BE2C (cell line): ENCODE data around the gene IMPACT.

Source experiments
- DNase-seq: peaks from one replicate; pipeline ENCODE4 v3.0.0-alpha.2; 2020
- H3K27me3 ChIP-seq: fragments of 250-450 bp; sonication (Bioruptor Pico); 2 replicates; pipeline ENCODE4 v1.5.1; 2020; ENCODE audit warnings: mild to moderate bottlenecking
- H3K36me3 ChIP-seq: fragments of 250-450 bp; sonication (Bioruptor Pico); 2 replicates; pipeline ENCODE4 v1.5.1; 2020; ENCODE audit warnings: mild to moderate bottlenecking
- H3K4me1 ChIP-seq: fragments of 250-450 bp; sonication (Bioruptor Pico); 2 replicates; pipeline ENCODE4 v1.5.1; 2020
- H3K4me3 ChIP-seq: 2 replicates; pipeline ENCODE4 v1.5.1; 2011; ENCODE audit warnings: low read depth, low read length
- H3K9me3 ChIP-seq: fragments of 250-450 bp; sonication (Bioruptor Pico); 2 replicates; pipeline ENCODE4 v1.5.1; 2020
- TF ChIP-seq, protein P1 (sequence below): IDR thresholded peaks from 2 replicates; pipeline ENCODE4 v1.5.1; 2012; ENCODE audit warnings: mild to moderate bottlenecking, low read depth, low read length

IMPACT gene

DNA sequence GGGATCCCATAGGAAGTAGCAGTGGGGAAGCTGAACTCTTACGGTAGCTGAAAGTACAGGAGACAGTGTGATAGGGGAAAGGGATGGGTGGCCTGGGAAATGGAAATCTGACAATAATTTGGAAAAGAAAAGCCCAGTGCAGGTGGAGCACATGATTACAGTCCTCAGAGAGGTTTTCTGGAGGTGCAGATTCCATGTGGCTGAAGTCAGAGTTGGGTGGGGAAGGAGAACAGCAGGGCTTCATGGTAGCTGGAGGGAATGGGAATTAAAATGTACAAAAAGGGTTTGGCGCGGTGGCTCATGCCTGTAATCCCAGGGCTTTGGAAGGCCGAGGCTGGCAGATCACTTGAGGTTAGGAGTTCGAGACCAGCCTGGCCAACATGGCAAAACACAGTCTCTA lies 46.1 kb downstream of the IMPACT start:
- Histone ChIP-seq H3K4me3 (no peak overlapping the region), H3K27me3 (no peaks in the 10 kb centered on the region), H3K36me3 (no peaks in the 10 kb centered on the region), H3K4me1 (no peaks in the 10 kb centered on the region), H3K9me3 (no peaks in the 10 kb centered on the region)
- TF ChIP-seq, protein P1, sequence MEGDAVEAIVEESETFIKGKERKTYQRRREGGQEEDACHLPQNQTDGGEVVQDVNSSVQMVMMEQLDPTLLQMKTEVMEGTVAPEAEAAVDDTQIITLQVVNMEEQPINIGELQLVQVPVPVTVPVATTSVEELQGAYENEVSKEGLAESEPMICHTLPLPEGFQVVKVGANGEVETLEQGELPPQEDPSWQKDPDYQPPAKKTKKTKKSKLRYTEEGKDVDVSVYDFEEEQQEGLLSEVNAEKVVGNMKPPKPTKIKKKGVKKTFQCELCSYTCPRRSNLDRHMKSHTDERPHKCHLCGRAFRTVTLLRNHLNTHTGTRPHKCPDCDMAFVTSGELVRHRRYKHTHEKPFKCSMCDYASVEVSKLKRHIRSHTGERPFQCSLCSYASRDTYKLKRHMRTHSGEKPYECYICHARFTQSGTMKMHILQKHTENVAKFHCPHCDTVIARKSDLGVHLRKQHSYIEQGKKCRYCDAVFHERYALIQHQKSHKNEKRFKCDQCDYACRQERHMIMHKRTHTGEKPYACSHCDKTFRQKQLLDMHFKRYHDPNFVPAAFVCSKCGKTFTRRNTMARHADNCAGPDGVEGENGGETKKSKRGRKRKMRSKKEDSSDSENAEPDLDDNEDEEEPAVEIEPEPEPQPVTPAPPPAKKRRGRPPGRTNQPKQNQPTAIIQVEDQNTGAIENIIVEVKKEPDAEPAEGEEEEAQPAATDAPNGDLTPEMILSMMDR: no peak
- DNase-seq: no peak

DNA sequence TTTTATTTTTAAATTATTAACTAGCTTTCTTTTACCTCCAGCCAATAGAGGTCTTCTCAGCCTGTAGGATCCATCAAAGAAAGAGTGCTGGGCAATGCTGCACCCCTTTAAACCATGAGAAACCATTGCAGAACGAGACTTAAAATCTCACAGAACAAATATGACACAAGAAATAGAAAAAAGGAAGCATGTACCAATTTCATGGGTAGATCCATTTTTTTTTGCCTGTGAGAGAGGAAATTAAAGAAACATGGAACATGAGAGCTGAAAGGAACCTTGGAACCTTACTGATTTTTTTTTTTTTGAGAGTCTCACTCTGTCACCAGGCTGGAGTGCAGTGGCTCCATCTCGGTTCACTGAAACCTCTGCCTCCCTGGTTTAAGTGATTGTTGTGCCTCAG lies 47.9 kb downstream of the IMPACT start:
- Histone ChIP-seq H3K36me3 (no peaks in the 10 kb centered on the region), H3K4me1 (no peaks in the 10 kb centered on the region), H3K9me3 (no peaks in the 10 kb centered on the region), H3K4me3 (no peak overlapping the region), H3K27me3 (no peaks in the 10 kb centered on the region)
- TF ChIP-seq, protein P1: no peak
- no peak for DNase-seq

DNA sequence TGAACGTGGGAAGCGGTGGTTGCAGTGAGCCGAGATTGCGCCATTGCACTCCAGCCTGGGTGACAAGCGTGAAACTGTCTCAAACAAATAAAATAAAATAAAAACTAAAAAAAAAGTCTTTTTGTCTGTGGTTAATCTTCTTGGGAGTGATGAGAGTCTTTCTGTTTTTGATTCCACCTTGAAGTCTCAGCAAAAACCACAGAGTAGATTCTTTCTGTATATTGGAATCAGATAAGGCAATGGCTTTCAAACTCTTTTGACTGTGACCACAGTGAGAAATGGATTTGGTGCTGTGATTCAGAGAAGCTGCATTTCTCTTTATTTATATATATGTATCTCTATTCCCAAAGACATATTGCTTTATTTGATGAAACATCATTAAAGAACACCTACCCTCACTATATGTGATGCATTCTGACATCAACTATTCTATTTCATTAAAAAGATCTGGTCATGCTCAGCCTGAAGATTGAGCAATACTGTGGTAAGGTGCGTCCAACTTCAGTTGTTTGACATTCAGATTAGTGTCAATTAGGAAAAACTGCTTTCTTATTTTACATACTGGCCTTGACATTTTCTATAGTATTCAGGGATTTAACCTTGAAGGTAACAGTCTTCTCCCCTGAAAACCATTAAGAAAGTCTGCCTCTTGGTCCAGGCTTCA lies 49.6 kb downstream of the IMPACT start:
- H3K9me3 ChIP-seq: no peaks in the 10 kb centered on the region
- H3K4me3 ChIP-seq: no peak overlapping the region
- DNase-seq: no peak
- no peaks in the 10 kb centered on the region for H3K27me3 ChIP-seq
- TF ChIP-seq, protein P1: no peak
- no peaks in the 10 kb centered on the region for H3K36me3 ChIP-seq
- H3K4me1 ChIP-seq: no peaks in the 10 kb centered on the region

DNA sequence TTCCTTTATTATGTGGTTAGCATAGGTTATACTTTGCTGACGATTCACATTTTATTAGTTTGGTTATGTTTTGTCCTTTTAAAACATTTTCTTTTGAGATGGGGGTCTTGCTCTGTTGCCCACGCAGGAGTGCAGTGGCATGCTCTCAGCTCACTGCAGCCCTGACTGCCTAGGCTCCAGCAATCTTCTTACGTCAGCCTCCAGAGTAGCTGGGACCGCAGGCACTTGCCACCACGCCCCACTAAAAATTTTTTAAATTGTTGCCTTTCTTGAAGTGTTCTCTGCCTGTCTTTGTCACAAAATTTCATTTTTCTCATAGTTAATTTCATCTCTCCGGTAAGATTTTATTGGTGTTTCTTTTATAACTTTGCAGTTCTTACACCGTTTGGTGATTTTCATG lies 52.9 kb downstream of the IMPACT start:
- TF ChIP-seq, protein P1: no peak
- Histone ChIP-seq H3K4me3 (no peak overlapping the region), H3K27me3 (no peaks in the 10 kb centered on the region), H3K4me1 (no peaks in the 10 kb centered on the region), H3K9me3 (no peaks in the 10 kb centered on the region), H3K36me3 (no peaks in the 10 kb centered on the region)
- no peak for DNase-seq

DNA sequence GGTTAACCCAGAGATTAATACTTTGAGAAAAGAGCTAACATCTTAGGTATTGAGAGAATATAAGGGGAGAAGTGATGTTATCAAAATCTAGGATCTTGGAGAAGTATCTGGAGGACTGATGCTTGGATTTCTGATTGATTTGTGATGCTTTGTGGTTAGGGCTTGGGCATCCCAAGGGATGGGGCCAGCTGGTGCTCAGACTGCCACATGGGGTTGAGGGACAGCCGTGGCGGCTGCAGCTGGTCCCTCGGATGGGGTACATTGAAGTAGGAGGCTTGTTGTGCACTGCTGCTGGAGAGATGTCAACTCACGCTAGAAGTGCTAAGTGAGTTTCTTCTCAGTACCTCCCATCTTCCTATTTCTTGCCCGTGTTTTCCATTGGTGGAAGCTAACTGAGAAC lies 56.4 kb downstream of the IMPACT start:
- no peak overlapping the region for H3K4me3 ChIP-seq
- H3K27me3 ChIP-seq: no peaks in the 10 kb centered on the region
- TF ChIP-seq, protein P1: no peak
- H3K4me1 ChIP-seq: no peaks in the 10 kb centered on the region
- DNase-seq: no peak
- H3K9me3 ChIP-seq: no peaks in the 10 kb centered on the region
- H3K36me3 ChIP-seq: no peaks in the 10 kb centered on the region

DNA sequence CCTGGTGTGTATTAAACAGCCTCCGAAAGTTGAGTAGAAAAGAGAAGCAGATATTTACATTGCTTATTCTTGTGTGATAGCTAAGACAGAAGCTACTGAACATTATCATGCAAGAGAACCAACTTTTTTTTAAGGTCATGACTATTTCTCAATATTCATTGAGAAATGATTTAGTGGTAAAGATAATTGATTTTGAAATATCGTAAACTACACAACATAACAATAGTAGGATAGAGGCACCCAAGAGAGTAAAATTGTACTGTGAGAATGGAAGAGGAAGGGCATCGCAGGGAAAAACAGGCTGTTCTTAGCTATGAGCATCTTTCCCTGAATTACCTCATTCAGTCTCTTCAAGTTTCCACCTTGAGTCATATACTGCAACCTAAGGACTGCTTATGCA lies 59.2 kb downstream of the IMPACT start:
- H3K9me3 ChIP-seq: no peaks in the 10 kb centered on the region
- H3K27me3 ChIP-seq: no peaks in the 10 kb centered on the region
- TF ChIP-seq, protein P1: no peak
- no peak for DNase-seq
- no peaks in the 10 kb centered on the region for H3K4me1 ChIP-seq
- no peaks in the 10 kb centered on the region for H3K36me3 ChIP-seq
- H3K4me3 ChIP-seq: no peak overlapping the region
